HEK293T (cell line): Measurements from ENCODE around the gene TKTL1.
A peak's percentile ranks its signal among the peaks of the same experiment; 100 is the strongest.

ENCODE experiments used
- CTCF ChIA-PET: fragments of 350-600 bp; formaldehyde crosslinking; extraction: SDS; loops from one replicate; lab custom pipeline; 2021; ENCODE audit warnings: antibody characterized with exemption, inconsistent platforms; lab: Yijun Ruan, JAX
- POLR2A ChIA-PET: fragments of 350-600 bp; formaldehyde crosslinking; extraction: SDS; loops from one replicate; lab custom pipeline; 2020; ENCODE audit warnings: antibody characterized with exemption, inconsistent platforms; lab: Yijun Ruan, JAX
- DNase-seq: peaks from one replicate; pipeline ENCODE4 v3.0.0; 2012; ENCODE audit warnings: mixed read lengths; ENCODE audit errors: extremely low spot score
- ARNT ChIP-seq: fragments of 450-650 bp; IDR thresholded peaks from 2 replicates; pipeline ENCODE4 v1.6.1; 2017; ENCODE audit warnings: mild to moderate bottlenecking
- BHLHE40 ChIP-seq: fragments of 450-650 bp; IDR thresholded peaks from 2 replicates; pipeline ENCODE4 v1.6.1; 2016; ENCODE audit warnings: mild to moderate bottlenecking, moderate library complexity, borderline replicate concordance
- CTBP1 ChIP-seq: fragments of 450-650 bp; IDR thresholded peaks from 2 replicates; pipeline ENCODE4 v1.6.1; 2016; ENCODE audit warnings: borderline replicate concordance
- ELF4 ChIP-seq: fragments of 450-650 bp; IDR thresholded peaks from 2 replicates; pipeline ENCODE4 v1.6.1; 2017; ENCODE audit warnings: antibody characterized with exemption
- FOXA1 ChIP-seq: fragments of 450-650 bp; IDR thresholded peaks from 2 replicates; pipeline ENCODE4 v1.6.1; 2016; ENCODE audit warnings: mild to moderate bottlenecking
- FOXK2 ChIP-seq: fragments of 450-650 bp; IDR thresholded peaks from 2 replicates; pipeline ENCODE4 v1.6.1; 2016; ENCODE audit warnings: mild to moderate bottlenecking
- FOXM1 ChIP-seq: fragments of 450-650 bp; IDR thresholded peaks from 2 replicates; pipeline ENCODE4 v1.6.1; 2017; ENCODE audit warnings: mild to moderate bottlenecking, borderline replicate concordance
- HDGF ChIP-seq: fragments of 450-650 bp; IDR thresholded peaks from 2 replicates; pipeline ENCODE4 v1.6.1; 2017; ENCODE audit warnings: antibody characterized with exemption, borderline replicate concordance
- L3MBTL2 ChIP-seq: fragments of 450-650 bp; conservative IDR thresholded peaks from 2 replicates; pipeline ENCODE4 v1.6.1; 2016; ENCODE audit warnings: mild to moderate bottlenecking
- LEF1 ChIP-seq: fragments of 450-650 bp; IDR thresholded peaks from 2 replicates; pipeline ENCODE4 v1.6.1; 2017; ENCODE audit warnings: mild to moderate bottlenecking, borderline replicate concordance
- NFRKB ChIP-seq: fragments of 450-650 bp; IDR thresholded peaks from 2 replicates; pipeline ENCODE4 v1.6.1; 2016; ENCODE audit warnings: mild to moderate bottlenecking, moderate library complexity
- SP1 ChIP-seq: fragments of 450-650 bp; IDR thresholded peaks from 2 replicates; pipeline ENCODE4 v1.6.1; 2017
- SUZ12 ChIP-seq: fragments of 450-650 bp; IDR thresholded peaks from 2 replicates; pipeline ENCODE4 v1.6.1; 2016; ENCODE audit warnings: mild to moderate bottlenecking
- TARDBP ChIP-seq: fragments of 450-650 bp; IDR thresholded peaks from 2 replicates; pipeline ENCODE4 v1.6.1; 2016
- ZNF384 ChIP-seq: fragments of 450-650 bp; IDR thresholded peaks from 2 replicates; pipeline ENCODE4 v1.6.1; 2016
- TF ChIP-seq, protein P1 (sequence below): fragments of 450-650 bp; IDR thresholded peaks from 2 replicates; pipeline ENCODE4 v1.6.1; 2016

TKTL1 gene

DNA sequence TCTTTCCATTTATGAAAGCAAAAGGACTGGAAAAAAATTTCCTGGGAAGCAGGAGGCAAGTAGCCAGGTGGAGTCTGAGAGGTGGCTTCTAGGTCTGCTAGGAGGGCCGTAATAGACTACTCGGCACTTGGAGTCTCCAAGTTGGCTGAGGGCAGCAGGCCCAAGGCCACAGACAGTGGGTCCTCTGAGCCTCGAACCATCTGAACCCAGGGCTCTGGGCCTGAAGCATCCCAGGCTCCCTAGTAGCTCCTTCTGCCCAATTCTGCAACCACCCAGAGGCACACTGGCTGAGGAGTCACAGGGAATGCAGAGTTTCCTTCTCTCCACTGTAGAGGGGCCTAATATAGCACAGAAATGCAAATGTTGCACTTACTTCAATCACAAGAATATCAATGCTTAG is 19.8 kb downstream of the TKTL1 start:
- CTCF ChIA-PET, result interaction anchor here (0.8 kb wide), 1 partner anchor 18 kb away, joined by 6 read pairs; no protein-coding TSS in a partner anchor
- no peak for DNase-seq
- POLR2A ChIA-PET, result interaction anchor here (1.0 kb wide), 1 partner anchor 342 kb away, joined by 3 read pairs; no protein-coding TSS in a partner anchor
- TF ChIP-seq CTBP1 (no peak), ZNF384 (no peak), LEF1 (no peak), FOXK2 (no peak), SP1 (no peak), L3MBTL2 (no peak), ARNT (no peak), FOXM1 (no peak), ELF4 (no peak), FOXA1 (no peak), TARDBP (no peak), HDGF (no peak), NFRKB (no peak), SUZ12 (no peak), BHLHE40 (no peak)
- TF ChIP-seq, protein P1, sequence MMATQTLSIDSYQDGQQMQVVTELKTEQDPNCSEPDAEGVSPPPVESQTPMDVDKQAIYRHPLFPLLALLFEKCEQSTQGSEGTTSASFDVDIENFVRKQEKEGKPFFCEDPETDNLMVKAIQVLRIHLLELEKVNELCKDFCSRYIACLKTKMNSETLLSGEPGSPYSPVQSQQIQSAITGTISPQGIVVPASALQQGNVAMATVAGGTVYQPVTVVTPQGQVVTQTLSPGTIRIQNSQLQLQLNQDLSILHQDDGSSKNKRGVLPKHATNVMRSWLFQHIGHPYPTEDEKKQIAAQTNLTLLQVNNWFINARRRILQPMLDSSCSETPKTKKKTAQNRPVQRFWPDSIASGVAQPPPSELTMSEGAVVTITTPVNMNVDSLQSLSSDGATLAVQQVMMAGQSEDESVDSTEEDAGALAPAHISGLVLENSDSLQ, result no peak

DNA sequence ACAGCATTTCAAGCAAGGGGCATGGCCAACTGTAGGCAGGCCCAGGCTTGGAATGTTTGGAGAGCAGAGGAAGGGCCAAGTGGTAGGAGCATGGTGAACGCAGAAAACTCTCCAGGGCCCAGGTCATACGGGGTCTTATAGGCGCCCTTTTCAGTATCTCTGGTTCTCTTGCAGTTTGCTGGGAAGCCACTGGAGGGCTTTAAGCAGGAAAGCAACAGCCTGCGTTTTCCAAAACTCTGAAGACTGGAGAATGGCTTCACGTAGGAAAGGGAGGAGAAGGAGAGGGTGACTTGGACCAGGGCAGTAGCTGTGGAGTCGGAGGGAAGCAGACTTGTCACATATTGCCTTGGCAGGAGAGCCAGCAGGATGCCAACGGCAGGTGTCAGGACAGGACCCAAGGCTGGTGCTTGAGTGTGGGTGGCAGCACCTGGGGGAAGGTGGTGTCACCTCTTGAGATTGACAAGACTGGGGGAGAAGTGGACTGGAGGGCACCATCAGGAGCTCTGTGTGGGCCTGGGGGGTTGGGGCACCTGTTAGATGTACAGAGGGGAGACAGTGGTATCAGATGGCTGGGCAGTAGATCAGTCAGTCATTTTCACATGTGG is 21.9 kb downstream of the TKTL1 start:
- peak; percentile 62 for DNase-seq
- CTCF ChIA-PET, result interaction anchor here (0.9 to 2.1 kb wide), 6 partner anchors 9 to 45 kb away, joined by 3 to 11 read pairs (median 4); no protein-coding TSS in a partner anchor
- TF ChIP-seq BHLHE40 (no peak), HDGF (no peak), SUZ12 (no peak), SP1 (no peak), TARDBP (no peak), ARNT (no peak), FOXK2 (no peak), LEF1 (no peak), NFRKB (no peak), L3MBTL2 (no peak), FOXM1 (no peak)
- TF ChIP-seq, protein P1, result no peak
- POLR2A ChIA-PET, result no interaction called here

DNA sequence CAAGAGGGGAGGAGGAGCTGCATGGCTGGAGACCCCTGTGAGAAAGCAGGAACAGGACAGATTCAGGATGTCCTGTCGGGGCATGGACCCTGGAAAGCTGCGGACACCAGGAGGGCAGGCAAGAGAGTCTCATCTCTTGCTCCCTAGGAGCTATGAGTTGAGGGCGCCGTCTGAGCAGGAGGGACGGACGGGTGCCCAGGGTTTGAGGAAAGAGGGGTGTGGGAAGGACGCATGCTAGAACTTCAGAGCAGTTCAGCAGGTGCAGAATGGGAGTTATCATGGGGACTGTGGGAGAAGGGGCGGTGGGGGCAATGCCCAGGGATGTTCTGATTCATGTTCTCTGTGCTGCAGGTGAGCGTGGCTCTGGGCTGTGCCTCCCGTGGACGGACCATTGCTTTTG is 24.8 kb downstream of the TKTL1 start:
- POLR2A ChIA-PET, result no interaction called here
- CTCF ChIA-PET, result no interaction called here
- DNase-seq, result no peak
- TF ChIP-seq HDGF (no peak), ELF4 (no peak), FOXM1 (no peak), ZNF384 (no peak), SP1 (no peak), SUZ12 (no peak), CTBP1 (no peak)
- TF ChIP-seq, protein P1, result no peak

DNA sequence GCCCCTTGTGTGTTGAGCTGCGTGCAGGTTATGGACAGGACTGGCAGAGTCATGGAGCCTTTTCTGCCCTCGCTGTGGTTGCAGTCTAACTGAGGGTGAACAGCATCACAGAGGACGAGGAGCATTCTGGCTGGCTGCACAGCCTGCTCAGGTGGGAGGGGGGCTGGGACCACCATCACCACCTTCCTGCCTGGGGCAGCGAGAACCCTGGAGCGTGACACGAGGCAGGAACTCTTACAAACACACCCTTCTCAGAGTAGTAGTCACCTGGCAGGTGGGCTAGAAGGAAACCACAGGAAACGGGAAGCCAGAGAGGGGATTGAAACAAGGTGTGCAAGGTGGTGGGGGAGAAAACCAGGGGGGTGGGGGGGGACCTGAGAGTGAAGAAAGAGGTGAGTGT is 25.6 kb downstream of the TKTL1 start:
- no peak for TF ChIP-seq ZNF384
- no peak for TF ChIP-seq HDGF
- no peak for TF ChIP-seq CTBP1
- TF ChIP-seq, protein P1, result no peak
- TF ChIP-seq SUZ12, result no peak
- no peak for TF ChIP-seq NFRKB
- TF ChIP-seq ARNT, result no peak
- TF ChIP-seq FOXK2, result no peak
- TF ChIP-seq LEF1, result no peak
- no peak for TF ChIP-seq FOXA1
- POLR2A ChIA-PET, result no interaction called here
- CTCF ChIA-PET, result no interaction called here
- DNase-seq, result no peak

DNA sequence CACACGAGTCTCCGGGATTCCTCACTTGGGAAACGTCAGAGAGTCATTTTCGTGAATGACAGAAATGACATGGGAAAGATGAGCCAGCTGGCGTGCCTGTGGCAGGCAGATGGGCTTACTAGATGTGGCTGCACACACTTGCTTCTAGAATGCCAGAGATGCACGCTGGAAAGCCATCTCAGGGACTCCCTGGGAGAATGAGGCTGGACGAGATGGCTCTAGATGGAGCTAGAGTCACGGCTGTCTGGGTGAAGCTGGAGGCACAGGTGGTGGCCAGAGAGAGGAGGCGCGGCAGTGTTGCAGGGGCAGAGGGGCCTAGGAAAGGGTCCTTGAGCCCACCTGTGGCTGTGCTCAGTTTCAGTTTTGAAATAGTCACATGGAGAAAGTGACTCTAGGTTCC is 26.0 kb downstream of the TKTL1 start:
- TF ChIP-seq TARDBP (no peak), L3MBTL2 (no peak), FOXA1 (no peak), ARNT (no peak), FOXK2 (no peak), ELF4 (no peak), HDGF (no peak), LEF1 (no peak), BHLHE40 (no peak)
- DNase-seq, result no peak
- ChIA-PET CTCF (interaction anchor here (0.8 kb wide), 1 partner anchor 42 kb away, joined by 3 read pairs; no protein-coding TSS in a partner anchor), POLR2A (no interaction called here)

DNA sequence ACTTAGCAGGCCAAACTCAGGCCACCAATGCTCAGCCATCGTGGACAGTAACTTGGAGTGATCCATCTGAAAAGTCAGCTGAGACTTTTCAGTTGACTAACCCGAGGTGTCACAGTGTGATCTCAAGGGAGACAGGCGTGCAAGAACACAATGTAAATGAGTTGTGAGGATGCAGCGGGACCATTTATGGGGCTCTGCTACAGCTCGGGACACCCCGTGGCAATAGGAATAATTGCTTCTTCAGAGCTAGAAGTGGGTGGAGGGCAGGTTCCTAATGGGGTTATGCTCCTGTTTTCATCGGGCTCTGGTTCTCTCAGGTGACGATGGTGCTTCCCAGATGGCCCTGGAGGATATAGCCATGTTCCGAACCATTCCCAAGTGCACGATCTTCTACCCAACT is 27.3 kb downstream of the TKTL1 start:
- ChIA-PET CTCF (interaction anchor here (0.8 to 1.5 kb wide), 2 partner anchors 15 kb away, joined by 3 to 6 read pairs; no protein-coding TSS in a partner anchor), POLR2A (no interaction called here)
- no peak for TF ChIP-seq NFRKB
- TF ChIP-seq LEF1, result no peak
- TF ChIP-seq HDGF, result no peak
- TF ChIP-seq ARNT, result no peak
- no peak for DNase-seq
